Raji (cell line): ENCODE results near the gene PROZ.

ENCODE experiments used
- POLR2A ChIP-seq: IDR thresholded peaks from 2 replicates; pipeline ENCODE4 v1.6.1; 2011; ENCODE audit warnings: low read depth, low read length, control low read depth; ENCODE audit not compliant: insufficient read depth

The PROZ gene, protein sequence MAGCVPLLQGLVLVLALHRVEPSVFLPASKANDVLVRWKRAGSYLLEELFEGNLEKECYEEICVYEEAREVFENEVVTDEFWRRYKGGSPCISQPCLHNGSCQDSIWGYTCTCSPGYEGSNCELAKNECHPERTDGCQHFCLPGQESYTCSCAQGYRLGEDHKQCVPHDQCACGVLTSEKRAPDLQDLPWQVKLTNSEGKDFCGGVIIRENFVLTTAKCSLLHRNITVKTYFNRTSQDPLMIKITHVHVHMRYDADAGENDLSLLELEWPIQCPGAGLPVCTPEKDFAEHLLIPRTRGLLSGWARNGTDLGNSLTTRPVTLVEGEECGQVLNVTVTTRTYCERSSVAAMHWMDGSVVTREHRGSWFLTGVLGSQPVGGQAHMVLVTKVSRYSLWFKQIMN

DNA sequence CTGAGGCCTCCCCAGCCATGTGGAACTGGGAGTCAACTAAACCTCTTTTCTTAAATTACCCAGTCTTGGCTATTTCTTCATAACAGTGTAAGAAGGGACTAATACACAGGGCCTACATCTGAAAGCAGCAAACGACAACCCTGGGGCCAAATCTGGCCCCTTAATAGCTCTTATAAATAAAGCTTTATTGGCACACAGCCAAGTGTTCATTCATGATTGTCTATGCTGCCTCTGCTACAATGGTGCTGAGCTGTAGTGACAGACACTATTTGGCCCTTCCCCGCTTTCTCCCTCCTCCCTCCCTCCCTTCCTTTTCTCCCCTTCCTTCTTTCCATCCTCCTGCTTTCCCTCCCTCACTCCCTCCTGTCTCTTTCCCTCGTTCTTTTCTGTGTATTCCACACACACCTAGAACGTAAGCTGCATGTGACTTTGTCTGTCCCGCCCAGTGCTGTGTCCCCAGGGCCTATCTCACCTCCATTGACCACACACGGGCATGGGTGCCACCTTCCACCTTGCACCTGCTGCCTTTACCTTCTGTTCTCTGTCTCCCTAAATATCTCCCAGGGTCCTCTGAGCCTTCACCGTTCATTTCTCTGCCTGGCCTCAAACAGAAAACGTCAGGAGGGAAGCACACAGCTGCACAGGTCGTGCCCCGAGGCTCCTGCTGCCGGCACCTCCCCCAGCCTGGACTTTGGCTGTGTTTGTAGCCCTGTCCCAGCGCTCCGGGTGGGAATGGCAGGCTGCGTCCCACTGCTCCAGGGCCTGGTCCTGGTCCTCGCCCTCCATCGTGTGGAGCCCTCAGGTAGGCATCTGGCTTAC lies at the start of gene PROZ:
TSS of gene PROZ (plus strand) at position 720 of the 819 bp plus-strand sequence. CDS start at position 733, 13 bp downstream.
- no peak for TF ChIP-seq POLR2A

DNA sequence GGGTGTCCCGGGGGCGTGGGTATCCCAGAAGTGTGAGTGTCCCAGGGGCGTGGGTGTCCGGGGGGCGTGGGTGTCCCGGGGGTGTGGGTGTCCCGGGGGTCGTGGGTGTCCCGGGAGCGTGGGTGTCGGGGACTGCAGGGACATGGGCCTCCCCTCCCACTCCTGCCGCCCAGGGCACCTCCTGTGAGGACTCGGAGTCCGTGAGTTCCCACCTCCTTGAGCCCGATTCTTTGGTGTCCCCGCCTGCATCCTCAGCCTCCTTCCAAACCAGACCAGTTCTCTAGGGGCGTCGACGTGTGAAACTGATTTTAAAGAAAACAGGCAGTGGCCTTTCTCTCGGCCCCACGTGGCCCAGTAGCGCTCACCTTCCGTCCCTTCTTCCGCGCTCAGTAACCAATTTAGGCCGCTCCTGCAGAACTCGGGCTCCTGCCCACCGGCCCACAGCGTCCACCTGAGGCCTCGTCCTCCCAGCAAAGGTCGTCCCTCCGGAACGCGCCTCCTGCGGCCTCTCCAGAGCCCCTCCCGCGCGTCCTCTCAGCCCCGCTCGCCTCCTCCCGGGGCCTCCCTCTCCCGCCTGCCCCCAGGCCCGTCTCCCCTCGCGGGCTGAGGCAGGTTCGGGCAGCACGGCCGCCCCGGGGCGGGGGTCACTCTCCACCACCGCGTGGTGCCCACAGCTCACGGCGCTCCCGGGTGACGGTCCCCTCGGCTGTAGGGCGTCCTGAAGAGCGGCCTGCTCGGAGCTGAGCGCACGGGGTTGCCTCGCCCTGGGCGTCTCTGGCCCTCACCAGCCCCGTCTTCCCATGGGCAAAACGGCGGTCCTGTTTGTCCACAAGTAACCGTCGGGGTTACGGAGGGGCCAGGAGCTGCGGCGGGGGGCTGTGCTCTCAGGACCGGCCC lies 49.0 kb upstream of the PROZ start:
- TF ChIP-seq POLR2A: no peak

DNA sequence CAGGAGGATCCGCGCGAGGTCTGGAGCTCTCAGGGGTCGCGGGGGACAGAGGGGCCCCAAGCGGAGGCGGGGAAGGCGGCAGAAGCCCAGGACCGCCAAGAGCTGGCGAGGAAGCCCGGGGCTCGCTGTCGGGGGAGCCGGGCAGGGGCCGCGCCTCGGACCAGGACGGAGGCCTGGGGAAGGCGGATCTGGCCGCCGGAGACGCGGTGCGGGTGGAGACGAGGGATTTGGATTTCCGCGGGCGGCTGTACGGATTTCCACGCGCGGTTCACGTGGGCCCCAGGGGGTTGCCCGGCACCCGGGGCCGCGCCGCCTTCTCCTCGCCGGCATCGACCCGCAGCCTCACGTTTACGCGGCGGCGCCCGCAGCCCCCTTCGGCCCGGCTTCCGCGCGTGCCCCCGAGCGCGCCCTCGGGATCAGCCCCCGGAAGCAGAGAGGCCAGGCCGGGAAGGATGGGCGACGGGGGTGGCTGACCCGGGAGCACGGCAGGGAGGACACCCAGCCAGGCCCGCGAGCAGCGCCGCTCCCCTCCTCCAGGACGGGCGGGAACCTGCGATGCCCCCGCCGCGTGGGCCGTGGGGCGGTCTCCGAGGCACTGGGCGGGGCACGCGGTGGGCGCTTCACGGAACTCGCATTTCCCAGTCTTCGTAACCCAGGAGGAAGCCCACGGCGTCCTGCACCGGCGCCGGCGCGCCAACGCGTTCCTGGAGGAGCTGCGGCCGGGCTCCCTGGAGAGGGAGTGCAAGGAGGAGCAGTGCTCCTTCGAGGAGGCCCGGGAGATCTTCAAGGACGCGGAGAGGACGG lies 48.2 kb upstream of the PROZ start:
- TF ChIP-seq POLR2A: no peak

DNA sequence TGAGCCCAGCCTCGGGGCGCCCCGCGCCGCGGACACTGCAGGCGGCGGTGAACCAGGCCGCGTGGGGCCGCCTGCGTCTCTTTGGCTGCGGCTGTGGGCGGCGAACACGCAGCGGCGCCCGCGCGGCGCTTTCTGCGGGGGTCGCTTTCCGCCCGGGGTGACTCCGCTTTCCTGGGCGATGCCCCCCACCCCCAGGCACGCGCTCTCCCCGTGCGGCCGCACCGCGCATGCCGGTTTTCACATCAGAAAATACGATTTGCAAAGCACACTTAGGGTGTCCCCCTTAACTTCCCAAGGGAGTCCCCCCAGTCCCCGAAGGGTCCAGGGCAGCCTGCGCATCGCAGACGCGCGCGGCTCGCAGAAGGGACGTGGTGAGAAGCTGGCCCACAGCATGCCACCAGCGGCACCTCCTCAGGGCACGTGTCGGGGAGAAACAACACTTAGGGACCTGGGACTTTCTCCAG lies 47.6 kb upstream of the PROZ start:
- TF ChIP-seq POLR2A: no peak

DNA sequence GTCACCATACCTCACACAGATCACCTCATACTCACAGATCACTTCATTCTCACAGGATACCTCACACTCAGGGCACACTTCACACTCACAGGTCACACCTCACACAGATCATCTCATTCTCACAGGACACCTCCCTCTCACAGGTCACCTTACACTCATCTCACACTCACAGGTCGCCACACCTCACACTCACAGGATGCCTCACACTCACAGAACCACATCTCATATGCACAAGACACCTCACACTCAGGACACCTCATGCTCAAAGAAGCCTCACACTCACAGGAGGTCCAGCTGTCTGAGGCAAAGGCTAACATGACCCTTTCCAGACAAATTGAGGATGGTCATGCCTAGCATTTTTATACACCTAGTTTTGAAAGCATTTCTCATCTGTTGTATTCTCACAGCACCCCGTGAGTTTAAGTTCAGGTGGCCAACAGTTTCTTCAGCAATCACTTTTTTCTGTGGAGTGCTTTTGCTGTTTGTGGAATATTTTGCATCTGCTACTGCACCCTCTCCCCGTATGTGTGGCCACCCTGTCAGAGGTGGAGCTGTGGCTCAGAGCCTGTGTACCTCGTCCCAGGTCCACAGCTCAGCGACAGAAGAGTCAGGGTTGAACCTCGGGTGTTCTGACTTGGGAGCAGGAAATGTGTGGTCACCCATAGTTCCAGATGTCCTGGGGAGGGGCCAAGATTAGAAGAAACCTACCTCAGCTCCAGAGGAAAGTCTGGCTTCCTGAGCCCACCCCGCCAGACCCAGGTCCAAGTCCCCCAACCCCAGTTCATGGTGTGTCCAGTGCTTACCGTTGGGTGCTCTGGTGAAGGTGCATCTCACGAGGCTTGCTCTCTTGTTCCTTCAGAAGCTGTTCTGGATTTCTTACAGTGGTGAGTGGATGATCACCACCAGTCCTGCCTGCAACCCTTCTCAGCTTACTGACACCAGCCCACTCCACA lies 45.3 kb upstream of the PROZ start:
- no peak for TF ChIP-seq POLR2A

DNA sequence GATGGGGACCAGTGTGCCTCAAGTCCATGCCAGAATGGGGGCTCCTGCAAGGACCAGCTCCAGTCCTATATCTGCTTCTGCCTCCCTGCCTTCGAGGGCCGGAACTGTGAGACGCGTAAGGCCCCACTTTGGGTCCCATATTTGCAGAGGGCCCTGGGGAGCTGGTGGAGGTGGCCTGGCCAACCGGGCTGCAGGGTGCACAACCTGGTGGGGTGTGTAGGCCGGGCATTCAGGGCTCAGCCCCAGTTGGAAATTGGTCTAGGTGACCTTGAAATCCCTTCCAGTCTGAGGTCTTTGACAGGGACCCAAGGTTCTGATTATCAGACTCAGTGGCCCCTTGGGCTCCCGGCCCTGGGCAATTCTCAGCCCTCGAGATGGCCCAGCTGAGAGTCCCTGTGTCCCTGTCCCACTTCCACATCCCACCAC lies 44.6 kb upstream of the PROZ start:
- no peak for TF ChIP-seq POLR2A

DNA sequence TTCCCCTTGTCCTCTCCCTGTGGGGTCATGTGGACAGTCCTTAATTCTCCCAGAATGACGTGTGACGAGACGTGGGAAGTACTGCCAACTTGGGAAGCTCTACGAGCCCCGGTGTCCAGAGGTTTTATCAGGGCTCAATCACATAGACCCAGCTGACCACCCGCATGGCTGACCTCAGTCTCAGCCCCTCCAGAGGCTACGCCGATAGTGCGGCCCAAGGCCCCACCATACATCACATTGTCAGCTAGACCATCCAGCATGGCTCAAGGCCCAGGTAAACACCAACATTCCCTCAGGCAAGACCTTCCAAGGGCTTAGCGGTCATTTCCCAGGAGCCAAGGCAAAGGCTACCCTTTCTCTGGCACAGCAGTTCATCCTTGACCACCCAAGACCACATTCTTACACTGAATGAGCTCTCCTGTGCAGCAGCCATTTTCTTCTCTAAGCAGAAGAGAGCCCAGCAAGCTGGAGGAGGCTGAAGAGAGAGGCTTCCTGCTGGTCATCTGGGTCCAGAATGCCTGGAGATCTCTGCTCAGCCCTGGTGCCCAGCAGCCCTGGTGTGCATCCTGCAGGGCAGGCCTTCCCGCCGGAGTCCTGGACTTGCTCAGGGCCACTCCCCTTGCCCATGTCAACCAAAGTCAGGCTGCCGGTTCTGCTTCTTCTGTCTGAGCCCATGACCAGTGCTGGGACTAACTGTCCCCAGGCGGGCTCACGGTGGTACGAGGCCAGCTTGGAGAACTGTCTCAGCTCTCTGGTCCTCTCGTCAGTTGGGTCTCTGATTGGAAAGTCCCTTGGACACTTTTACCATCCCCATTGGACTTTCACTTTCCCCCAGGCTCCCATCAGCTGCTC lies 43.7 kb upstream of the PROZ start:
- no peak for TF ChIP-seq POLR2A

DNA sequence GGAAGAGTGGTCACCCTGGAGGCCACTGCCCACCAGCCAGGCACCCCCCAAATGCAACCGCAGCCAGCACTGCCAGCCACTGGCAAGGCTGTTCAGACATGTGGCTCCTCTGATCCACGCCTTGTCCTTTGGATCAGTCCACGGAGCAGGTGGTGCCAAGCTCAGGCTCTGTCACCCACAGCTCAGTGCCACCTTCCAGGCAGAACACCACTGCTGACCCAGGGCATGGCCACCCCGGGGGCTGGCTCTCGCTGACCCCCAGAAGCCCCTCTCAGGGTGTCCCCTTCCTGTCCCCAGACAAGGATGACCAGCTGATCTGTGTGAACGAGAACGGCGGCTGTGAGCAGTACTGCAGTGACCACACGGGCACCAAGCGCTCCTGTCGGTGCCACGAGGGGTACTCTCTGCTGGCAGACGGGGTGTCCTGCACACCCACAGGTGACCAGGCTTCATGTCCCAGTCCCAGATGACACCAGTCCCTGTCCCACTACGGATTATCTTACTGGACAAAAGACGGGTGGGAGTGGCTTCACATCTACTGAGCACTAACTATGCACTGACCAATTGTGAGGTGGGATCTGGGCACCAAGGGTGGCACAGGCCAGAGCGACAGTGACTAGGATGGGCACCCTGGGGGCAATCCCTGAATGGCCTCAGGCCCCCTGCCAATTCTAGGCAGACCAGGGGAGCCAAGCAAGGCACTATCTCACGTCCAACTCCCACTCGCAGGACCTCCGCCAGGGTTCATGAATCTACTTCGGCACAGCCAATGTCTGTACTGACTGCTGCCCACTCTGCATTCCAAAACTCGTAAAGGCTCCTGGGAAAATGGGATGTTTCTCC lies 42.9 kb upstream of the PROZ start:
- TF ChIP-seq POLR2A: no peak

DNA sequence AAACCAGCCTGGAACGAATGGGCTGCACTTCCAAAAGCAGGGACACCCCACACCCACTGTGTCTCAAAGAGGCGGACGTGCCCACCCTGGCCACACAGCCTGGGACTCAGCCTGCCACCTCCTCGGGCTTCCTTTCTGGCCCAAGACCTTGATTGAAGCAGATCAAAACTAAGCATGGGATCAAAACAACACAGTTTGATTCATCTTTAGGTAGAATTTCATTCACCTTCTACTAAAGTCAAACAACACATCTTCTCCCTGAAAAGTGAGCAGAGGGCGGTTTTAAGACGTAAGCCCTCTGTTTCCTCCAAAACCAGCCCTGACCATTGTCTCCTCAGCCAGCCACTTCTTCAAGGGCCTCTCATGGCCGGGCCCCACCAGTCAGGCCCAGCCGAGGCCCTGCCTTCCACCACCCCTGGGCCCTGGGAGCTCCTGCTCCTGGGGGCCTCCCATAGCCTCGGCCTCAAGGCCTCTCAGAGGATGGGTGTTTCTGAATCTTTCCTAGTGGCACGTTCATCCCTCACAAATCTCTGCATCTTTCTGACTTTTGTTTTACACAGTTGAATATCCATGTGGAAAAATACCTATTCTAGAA lies 42.1 kb upstream of the PROZ start:
- TF ChIP-seq POLR2A: no peak

DNA sequence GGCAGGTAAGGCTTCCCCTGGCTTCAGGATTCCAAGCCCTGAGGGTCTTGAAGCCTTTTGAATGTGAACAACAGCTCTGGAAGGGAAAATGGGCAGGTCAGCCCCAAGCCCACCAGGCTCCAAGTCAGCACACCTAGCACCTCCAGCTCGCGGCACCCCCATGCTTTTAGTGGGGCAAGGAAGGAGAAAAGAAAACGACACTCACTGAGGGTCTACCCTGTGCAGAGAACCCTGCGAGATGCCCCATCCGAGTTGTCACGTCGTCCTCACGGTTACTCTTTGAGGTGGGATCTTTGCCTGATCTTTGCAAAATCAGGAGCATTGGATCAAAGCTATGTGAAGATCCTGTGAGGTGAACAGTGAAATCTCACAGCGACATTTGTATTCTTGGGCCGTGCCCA lies 41.6 kb upstream of the PROZ start:
- TF ChIP-seq POLR2A: no peak

DNA sequence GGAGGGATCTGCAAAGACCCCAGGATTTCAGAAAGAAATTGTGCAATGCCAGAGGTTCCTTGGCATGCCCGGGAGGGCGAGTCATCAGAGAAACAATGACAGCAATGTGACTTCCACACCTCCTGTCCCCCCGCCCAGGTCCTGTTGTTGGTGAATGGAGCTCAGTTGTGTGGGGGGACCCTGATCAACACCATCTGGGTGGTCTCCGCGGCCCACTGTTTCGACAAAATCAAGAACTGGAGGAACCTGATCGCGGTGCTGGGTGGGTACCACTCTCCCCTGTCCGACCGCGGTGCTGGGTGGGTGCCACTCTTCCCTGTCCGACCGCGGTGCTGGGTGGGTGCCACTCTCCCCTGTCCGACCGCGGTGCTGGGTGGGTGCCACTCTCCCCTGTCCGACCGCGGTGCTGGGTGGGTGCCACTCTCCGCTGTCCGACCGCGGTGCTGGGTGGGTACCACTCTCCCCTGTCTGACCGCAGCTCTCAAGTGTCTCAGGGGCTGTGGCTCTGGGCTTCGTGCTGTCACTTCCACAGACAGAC lies 41.0 kb upstream of the PROZ start:
- no peak for TF ChIP-seq POLR2A
